Activated CD4-positive, CD25-positive, alpha-beta regulatory T cell treated with anti-CD3 and anti-CD28 coated beads, Interleukin-2, amount 50 U/mL, for 16 hours (primary cell): ENCODE measurements around the gene TRIM56.
A peak's percentile ranks its signal among the peaks of the same experiment; 100 is the strongest.

Source experiments
- DNase-seq: peaks from one replicate; pipeline ENCODE4 v3.0.0-alpha.2; 2020; ENCODE audit warnings: low read depth, low spot score

Gene TRIM56

DNA sequence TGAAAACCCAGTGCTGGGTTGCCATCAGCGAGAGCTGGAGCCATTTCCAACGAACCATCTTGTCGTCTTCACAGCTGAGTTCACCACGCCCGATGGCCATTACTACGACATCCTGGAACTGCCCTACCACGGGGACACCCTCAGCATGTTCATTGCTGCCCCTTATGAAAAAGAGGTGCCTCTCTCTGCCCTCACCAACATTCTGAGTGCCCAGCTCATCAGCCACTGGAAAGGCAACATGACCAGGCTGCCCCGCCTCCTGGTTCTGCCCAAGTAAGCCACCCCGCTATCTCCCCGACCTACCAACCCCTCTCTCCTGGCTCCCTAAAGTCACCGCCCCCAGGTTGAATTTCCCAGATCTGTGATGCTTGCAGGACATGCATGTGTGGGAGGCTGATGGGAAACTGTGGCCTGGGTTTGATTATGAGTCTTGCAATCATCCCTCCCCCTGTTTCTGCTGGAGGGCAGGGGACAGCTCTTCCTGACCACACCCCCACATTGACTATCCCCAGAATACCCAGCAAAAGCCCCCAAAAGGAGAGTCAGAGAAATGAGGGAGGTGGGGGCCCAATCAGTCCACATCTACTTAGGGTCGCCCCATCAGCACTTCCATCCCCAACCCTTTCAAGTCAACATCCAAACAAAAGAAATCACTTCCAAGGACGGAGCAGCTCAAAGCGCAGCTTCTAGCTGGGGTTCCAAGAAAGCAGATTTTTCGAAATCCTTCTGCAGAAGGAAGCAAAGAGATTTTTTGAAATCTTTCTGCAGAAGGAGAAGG lies 48.5 kb downstream of the TRIM56 start:
- no peak for DNase-seq

DNA sequence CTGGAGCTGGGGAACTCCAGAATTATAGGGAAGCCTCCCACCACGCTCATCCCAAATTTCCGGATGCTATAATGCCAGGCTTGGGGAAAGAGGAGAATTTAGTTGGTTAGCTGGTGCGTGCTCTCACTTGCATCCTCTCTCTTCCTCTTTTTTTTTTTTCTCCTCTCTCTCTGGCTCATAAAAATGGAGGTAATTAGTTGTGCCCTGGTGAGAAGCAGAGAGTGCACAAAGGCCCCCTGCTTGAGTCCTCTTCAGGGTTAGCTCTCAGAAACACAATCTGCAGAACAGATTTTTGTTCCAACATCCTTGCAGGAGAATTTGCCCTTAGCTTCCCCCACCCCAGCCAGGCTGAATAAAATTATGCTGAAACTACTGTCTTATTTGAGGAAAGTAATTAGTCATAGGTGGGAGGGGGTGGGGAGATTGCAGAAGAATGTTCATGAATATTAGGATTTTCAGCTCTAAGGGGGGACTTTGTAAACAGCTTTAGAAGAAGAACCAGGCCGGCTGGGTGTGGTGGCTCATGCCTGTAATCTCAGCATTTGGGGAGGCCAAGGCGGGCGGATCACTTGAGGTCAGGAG lies 49.2 kb downstream of the TRIM56 start:
- no peak for DNase-seq

DNA sequence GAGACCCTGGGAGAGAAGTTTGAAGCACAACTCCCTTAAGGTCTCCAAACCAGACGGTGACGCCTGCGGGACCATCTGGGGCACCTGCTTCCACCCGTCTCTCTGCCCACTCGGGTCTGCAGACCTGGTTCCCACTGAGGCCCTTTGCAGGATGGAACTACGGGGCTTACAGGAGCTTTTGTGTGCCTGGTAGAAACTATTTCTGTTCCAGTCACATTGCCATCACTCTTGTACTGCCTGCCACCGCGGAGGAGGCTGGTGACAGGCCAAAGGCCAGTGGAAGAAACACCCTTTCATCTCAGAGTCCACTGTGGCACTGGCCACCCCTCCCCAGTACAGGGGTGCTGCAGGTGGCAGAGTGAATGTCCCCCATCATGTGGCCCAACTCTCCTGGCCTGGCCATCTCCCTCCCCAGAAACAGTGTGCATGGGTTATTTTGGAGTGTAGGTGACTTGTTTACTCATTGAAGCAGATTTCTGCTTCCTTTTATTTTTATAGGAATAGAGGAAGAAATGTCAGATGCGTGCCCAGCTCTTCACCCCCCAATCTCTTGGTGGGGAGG lies 52.5 kb downstream of the TRIM56 start:
- DNase-seq: no peak

DNA sequence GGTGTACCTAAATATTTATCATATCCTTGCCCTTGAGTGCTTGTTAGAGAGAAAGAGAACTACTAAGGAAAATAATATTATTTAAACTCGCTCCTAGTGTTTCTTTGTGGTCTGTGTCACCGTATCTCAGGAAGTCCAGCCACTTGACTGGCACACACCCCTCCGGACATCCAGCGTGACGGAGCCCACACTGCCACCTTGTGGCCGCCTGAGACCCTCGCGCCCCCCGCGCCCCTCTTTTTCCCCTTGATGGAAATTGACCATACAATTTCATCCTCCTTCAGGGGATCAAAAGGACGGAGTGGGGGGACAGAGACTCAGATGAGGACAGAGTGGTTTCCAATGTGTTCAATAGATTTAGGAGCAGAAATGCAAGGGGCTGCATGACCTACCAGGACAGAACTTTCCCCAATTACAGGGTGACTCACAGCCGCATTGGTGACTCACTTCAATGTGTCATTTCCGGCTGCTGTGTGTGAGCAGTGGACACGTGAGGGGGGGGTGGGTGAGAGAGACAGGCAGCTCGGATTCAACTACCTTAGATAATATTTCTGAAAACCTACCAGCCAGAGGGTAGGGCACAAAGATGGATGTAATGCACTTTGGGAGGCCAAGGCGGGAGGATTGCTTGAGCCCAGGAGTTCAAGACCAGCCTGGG lies 53.1 kb downstream of the TRIM56 start:
- peak; percentile 66 for DNase-seq

DNA sequence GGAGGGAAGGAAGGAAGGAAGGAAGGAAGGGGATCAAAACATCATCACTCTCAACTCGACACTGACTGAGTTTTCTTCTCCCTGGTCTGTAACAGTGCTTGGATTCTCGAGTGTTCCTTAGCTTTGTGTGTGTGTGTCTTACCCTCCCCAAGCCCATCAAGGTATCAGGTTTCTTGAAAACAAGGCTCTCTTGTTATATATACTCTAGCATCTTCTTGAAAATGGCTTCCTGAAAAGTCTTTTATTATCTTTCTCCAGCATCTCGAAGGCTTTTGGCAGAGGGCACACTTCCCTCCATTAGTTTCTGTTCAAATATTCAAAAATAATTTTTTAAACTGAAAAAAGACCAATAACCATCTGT lies 55.0 kb downstream of the TRIM56 start:
- DNase-seq: no peak

DNA sequence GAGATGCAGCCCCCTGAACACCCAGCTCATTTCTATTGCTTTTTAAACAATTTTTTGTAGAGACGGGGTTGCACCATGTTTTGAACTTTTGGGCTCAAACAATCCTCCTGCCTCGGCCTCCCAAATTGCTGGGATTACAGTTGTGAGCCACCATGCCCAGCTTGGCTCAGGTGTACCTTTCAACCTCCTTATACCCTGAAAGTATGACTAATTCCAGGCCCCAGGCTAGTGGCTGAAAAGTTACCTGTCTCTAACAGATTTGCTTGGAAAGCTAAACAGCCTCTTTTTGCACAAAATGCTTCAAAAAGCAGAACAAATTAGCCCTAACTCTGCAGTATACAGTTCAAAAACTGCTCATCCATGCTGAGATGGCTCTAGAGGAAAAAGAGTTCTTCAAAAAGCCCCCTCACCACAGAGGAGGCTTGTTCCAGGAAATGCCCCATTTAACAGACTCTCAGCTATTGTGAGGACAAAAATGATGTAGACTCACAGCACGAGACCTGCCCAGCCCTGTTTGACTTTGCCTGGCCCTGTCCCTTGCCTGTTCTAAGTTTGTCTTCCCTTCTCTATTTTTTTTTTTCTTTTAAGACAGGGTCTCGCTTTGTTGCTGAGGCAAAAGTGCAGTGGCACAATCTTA lies 55.6 kb downstream of the TRIM56 start:
- no peak for DNase-seq
